ENCODE measurements around the gene RAB11FIP3. TPM values are rescaled to one million over a fixed set of nuclear protein-coding genes. Genes with fewer than 3 reads are reported as not detected.

Gene RAB11FIP3
- total and polyA plus RNA-seq, 11 donors: 19.3 to 39.9 (median 31.9) TPM

DNA sequence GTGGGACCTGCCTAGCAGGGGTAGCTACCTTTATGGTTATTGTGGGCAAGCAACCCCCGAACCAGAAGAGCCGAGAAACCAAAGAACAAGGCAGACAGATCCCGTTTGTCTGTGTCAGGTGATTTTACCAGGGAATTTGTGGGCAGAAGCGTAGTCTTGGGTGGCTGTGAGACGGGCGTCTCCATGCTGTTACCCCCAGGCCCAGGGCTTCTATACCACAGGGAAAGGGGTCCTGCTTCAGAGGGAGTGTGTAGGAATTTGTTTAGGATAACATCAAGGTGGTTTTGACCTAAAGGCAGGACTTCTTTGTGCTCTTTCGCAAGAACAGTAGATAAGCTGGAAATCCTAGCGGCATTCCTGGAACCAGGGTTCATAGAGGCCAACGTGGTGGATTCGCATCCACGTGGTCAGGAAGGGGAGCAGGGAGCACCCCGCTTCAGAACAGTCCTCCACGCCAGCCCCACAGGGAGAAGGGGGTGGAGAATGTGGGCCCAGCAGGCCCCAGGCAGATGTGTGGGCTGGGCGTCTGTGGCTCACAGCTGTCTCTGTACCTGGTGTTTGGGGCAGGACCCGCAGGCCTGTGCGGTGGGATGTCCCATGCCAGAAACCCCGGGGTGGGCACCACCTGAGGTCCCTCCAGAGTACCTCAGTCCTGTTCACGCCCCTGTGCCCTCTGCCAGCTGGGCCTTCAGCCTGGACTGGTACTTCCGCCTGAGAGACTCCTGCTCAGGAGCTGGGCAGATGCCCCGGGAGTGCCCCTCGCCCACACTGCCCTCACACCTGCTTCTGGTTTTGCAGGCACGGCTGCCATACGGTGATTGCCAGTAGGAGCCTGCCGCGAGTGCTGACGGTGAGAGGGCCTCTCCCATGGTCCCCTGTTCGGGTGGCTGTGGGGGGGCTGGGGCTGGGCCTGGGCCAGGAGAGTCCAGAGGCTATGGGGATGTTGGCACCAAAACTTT is 19.6 kb upstream of the RAB11FIP3 start:
- Histone ChIP-seq H3K27me3 (no peaks in the 10 kb centered on the region), H3K36me3 (peaks cover 0 to 7% (median 0%) of the 10 kb centered on the region in 9 donors), H3K4me1 (peaks cover 0 to 14% (median 4%) of the 10 kb centered on the region in 12 donors), H3K4me3 (no peak overlapping the region), H3K27ac (no peak overlapping the region), H3K9me3 (no peaks in the 10 kb centered on the region)
- intact Hi-C loops (cut with DNase I): no loop called here
- DNase-seq (no peak), ATAC-seq (no peak)
- WGBS, 4 donors: 89 to 92% (median 92%) methylated on average over 22 to 27 of the region's 27 CpGs
- TF ChIP-seq POLR2A (IDR thresholded peaks at IDR 0.05): no peak
- TF ChIP-seq CTCF (IDR thresholded peaks at IDR 0.05): no peak

GRCh38 chr16:407253-407652 is 18.2 kb upstream of the RAB11FIP3 start:
- intact Hi-C loops (cut with DNase I): no loop called here
- DNase-seq: no peak
- ATAC-seq: no peak
- TF ChIP-seq POLR2A (IDR thresholded peaks at IDR 0.05) (no peak), CTCF (IDR thresholded peaks at IDR 0.05) (no peak)
- Histone ChIP-seq H3K4me3 (no peak overlapping the region), H3K9me3 (no peaks in the 10 kb centered on the region), H3K27me3 (no peaks in the 10 kb centered on the region), H3K36me3 (peaks cover 0 to 19% (median 0%) of the 10 kb centered on the region in 9 donors), H3K4me1 (peaks cover 0 to 6% (median 2%) of the 10 kb centered on the region in 12 donors), H3K27ac (no peak overlapping the region)
- WGBS, 4 donors: 89 to 95% (median 91%) methylated on average over 7 to 16 of the region's 16 CpGs; no CpG with 5 or more reads in 1 of the 4 donors

DNA sequence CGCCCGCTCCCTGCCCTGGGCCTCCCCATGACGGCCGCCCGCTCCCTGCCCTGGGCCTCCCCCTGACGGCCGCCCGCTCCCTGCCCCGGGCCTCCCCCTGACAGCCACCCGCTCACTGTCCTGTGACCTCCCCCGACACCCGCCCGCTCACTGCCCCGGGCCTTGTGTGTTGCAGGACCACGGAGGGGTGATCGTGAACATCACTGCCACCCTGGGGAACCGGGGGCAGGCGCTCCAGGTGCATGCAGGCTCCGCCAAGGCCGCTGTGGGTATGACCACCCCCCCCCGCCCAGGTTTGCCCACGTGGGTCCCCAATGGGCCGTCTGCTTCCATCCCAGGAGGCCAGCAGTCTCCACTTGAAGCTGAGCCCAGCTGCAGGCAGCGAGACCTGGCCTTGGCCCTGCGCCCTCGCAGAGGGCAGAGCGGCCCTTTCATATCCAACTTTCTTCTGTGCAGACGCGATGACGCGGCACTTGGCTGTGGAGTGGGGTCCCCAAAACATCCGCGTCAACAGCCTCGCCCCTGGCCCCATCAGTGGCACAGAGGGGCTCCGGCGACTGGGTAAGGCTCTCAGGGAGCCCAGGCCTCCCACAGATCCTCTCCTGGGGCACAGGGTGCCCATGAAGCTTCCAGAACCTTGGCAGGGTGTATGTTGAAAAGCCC is 14.8 kb upstream of the RAB11FIP3 start:
- Histone ChIP-seq H3K4me1 (no peaks in the 10 kb centered on the region), H3K9me3 (no peaks in the 10 kb centered on the region), H3K4me3 (no peak overlapping the region), H3K27me3 (no peaks in the 10 kb centered on the region), H3K36me3 (peaks cover 0 to 19% (median 0%) of the 10 kb centered on the region in 9 donors), H3K27ac (no peak overlapping the region)
- no peak for DNase-seq
- TF ChIP-seq CTCF (IDR thresholded peaks at IDR 0.05) (no peak), POLR2A (IDR thresholded peaks at IDR 0.05) (no peak)
- intact Hi-C loops (cut with DNase I): no loop called here
- ATAC-seq: peak in 1 of 4 donors; percentile 25
- 92 to 95% (median 93%) methylated on average over 25 to 36 of the region's 36 CpGs for WGBS, 4 donors

Data from heart left ventricle (tissue), 16 donors.